HuH-7.5 (cell line): ENCODE results near the gene CERK.
A peak's percentile ranks its signal among the peaks of the same experiment; 100 is the strongest.
"Not testable (repeated sequence)": the region's sequence is repeated elsewhere in the genome, so short reads cannot be mapped to it uniquely, and the experiment has no call there.

Experiments
- DNase-seq: peaks from one replicate; pipeline ENCODE4 v3.0.0; 2011; ENCODE audit warnings: low spot score

CERK gene, protein sequence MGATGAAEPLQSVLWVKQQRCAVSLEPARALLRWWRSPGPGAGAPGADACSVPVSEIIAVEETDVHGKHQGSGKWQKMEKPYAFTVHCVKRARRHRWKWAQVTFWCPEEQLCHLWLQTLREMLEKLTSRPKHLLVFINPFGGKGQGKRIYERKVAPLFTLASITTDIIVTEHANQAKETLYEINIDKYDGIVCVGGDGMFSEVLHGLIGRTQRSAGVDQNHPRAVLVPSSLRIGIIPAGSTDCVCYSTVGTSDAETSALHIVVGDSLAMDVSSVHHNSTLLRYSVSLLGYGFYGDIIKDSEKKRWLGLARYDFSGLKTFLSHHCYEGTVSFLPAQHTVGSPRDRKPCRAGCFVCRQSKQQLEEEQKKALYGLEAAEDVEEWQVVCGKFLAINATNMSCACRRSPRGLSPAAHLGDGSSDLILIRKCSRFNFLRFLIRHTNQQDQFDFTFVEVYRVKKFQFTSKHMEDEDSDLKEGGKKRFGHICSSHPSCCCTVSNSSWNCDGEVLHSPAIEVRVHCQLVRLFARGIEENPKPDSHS

DNA sequence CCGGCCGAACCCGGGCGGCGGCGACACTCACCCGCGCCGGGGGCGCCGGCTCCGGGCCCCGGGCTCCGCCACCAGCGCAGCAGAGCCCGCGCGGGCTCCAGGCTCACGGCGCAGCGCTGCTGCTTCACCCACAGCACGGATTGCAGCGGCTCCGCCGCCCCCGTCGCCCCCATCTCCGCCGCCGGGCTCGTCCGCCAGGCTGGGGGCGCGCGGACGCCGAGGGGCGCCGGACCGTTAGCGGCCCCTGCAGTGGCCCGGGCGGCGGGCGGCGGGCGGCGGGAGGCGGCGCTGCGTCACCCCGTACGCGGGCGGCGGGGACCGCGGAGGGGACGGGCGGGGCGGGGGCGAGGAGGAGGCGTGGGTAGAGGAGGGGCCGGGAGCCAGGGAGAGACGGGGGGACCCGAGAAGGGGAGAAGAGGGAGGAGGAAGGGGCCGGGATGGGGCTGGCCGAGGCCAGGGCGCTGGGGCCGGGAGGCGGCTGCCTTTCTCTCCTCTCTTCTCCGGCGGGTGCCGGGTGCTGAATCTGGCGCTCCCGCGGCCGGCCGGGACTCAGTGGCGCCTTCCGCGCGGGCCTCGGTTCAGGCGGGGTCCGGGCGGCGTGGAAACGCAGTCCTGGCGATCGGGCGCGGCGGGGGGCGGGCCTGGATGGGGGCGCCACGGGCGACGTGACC is at the start of gene CERK:
Gene CERK (minus strand): TSS at position 277 of the 671 bp plus-strand sequence. CDS start 104 bp downstream, at position 173.
- peak; percentile 79 for DNase-seq

DNA sequence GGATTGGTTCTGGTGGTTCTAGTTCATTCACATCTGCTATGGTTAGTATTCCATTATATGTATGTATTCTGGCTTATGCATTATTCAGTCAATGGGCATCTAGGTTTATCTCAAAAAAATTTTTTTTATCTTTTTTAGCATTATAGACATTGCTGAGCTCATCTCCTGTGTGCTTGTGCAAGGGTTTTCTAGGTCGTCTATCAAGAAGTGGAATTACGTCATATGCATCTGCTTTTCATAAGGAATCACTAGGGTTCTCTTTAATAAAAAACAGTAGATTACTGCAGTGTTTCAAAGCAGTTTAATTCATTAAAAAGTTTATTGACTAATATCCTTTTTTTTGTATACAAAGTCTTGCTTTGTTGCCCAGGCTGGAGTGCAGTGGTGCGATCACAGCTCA is 45.7 kb upstream of the CERK start:
- no peak for DNase-seq

DNA sequence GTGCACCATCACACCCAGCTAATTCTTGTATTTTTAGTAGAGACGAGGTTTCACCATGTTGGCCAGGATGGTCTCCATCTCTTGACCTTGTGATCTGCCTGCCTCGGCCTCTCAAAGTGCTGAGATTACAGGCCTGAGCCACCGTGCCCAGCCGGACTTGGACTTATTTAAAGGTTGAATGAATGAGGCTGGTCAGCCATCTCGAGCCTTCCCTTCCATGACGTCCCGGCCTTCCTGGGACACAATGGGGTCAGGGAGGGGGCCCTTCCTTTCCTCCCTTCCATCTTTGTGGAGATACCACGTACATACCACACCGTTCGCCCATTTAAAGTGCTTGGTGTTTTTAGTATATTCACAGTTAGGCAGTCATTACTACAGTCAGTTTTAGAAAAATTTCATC is 44.1 kb upstream of the CERK start:
- DNase-seq, result not testable (repeated sequence)

DNA sequence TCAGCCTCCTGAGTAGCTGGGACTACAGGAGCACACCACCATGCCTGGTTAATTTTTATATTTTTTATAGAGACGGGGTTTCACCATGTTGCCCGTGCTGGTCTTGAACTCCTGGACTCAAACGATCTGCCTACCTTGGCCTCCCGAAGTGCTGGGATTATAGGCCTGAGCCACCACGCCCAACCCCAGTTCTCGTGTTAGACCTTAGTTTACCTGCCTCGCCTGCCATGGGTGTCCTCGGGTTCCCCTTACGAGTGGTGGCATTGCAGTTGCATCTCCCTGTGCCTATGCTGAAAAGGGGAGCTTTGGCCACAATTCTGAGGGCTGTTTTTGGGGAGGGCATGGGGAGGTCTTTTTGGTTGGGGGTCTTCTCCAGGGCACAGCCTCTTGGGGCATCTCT is 43.2 kb upstream of the CERK start:
- DNase-seq, result no peak

DNA sequence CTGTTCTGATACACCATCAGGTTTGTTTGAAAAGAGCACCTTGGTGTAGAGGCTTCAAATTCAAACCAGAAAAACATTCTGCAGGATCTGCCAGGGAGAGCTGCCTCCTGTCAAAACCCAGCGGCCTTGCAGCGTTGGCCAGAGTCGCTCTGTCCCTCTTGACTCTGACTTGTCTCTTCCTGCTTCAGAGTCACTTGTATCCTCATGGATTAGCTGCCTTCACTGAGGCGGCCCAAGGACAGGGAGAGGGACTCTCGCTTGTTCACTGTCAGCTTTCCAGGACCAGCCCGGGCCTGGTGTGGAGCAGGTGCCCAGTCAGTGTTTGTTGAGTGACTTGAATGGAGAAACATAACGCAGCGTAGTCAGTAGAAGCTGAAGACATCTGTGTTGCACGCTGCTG is 42.4 kb upstream of the CERK start:
- DNase-seq, result no peak

DNA sequence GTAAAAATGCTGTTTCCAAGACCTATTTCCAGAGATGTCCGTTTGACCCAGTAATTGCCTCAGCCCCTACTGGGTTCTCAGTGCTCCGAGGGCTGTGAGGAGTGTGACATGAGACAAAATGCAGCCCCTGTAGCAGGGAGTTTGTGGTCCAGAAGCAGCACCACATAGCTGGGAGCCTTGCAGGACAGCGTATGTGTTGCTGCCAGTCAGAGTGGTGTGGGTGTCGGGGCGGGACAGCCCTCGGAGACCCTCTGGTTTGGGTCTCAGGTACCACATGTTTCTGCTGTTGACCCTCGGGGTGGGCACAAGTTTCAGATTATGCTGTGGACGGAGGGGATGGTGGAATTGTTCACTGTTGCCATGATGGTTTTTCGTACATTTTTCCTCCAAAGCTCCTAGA is 41.6 kb upstream of the CERK start:
- DNase-seq, result no peak

DNA sequence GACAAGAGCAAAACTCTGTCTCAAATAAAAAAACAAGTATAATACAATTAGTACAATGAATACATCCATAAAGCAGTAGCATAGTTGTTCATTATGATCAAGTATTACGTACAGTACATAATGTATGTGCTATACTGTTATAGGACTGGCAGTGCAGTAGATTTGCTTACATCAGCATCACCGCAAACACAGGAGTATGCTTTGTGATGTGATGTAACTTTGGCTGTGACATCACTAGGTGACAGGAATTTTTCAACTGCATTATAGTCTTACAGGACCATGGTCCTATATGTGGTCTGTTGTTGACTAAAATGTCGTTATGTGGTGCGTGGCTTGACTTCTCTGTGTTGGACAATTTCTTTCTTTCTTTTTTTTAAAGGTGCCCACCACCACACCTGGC is 41.0 kb upstream of the CERK start:
- DNase-seq, result no peak

DNA sequence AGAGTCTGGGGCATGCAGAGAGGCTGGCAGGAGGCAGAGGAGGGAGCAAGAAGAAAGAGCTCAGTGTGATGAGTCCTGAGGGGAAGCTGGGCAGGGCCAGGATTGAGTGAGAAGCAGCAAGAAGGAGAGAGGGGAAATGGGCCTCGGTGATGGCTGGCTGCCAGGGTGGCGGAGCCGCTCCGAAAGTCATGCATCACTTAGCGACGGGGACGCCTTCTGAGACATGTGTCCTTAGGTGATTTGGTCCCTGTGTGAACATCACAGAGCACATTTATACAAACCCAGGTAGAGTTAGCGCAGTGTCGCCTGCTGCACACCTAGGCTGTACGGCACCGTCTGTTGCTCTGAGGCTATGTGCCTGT is 39.5 kb upstream of the CERK start:
- DNase-seq, result no peak

DNA sequence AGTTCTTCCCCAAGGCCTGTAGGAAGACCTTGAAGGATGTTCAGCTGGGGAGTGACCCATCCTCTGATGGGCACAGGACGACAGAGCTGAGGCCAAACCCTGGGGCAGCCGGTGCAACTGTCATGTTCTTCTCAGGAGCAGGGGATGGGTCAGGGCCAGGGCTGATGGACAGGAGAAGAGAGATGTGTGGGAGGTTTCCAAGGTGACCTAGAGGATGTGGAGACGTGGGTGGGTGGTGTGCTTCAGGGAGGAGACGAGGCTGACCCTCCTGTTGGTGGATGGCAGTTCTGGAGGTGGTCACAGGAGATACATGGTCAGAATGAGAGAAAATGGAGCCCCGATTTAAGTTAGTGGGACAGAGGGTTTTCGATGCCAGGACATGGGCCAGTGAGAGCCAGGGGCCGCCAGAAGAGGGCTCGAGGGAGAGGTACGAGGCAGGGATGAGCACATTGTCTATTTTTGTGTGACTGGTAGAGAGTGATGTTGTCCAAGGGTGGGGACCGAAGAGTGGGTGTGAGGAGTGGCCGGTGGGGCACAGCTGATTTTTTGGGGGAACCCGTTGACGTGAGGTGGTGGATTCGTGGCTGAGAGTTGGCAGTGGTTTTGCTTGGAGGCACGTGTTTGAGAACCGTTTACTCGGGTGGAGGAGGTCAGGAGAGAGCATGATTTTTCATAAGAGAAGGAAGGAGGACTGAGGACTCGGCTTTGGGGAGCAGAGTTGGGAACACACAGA is 39.0 kb upstream of the CERK start:
- no peak for DNase-seq

DNA sequence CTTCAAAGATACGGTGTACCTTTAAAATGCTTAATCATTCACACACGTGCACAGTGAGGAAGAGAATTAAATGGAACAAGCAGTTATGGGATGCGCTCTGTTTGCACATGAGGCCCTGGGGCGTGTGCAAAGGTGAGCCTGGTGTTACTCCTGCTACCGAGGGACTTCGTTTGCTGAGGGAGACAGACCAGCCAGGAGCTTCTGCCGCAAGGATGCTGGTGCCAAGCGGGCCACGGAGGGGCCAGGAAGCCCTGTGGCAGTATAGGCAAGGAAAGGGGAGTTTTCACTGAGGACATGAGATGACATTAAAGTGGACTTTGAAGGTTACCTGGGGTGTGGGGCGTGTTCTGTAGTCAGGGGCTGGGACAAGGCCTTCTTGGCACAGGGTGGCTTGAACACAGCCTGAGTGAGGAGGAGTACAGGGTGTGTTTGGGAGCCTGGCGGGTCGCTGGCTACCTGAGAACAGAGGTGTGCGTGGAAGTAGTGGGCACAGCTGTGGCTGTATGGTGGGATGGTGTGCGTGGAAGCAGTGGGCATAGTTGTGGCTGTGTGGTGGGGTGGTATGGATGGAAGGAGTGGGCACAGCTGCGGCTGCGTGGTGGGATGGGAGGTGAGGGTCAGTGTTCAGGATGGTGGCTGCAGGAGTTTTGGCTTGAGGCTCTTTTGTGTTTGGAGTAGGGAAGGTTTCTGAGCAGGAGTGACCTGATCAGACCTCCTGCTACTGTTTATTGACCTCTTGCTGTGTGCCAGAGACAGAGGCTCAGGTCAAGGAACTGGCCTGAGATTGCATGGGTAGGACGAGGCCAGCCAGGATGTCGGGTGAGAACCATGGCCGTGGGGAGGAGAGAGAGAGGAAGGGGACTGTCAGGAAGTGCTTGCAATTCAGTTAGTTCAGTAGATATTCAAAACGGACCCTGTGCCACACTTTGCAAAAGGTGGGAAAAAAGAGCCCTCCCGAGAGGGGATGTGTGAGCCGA is 38.1 kb upstream of the CERK start:
- no peak for DNase-seq

DNA sequence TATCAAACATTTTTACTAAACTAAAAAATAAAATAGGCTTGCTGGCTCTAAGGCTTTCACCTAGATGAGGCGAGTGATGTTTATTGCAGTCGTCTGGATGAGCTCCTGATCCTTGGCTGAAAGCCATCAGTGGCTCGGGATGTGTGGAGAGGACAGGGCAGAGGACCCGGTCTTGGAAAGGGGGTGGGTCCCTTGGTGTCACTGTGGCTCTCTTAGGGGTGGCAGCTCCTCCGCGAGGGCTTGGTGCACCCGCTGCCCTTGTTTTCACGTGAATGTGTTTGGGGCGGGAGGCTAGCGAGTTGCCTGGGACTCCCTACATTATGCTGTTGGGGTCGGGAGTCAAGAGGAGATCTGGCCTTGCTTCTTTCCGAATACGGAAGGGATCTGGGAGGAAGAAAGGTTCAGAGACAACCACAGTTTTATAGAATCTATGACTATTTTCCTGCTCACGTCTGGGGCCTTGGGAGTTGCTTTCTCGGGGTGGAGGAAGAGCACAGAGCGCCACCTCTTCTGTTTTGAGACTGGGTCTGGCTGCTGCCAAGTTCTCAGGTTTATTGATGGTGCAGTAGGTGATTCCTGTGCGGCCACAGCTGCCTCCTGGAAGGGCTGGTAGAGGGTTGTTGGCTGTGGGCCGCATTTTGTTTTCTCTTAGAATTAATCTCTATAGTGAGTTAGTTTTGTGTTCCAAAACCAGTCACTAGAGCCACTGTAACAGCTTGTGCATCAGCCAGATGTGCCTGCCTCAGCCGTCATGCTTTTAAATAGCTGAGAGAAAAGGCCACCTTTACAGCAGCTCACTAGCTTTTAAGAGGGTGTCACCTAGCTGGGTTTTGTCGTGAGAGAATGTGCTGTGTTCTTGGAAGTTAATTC is 37.2 kb upstream of the CERK start:
- DNase-seq, result no peak

DNA sequence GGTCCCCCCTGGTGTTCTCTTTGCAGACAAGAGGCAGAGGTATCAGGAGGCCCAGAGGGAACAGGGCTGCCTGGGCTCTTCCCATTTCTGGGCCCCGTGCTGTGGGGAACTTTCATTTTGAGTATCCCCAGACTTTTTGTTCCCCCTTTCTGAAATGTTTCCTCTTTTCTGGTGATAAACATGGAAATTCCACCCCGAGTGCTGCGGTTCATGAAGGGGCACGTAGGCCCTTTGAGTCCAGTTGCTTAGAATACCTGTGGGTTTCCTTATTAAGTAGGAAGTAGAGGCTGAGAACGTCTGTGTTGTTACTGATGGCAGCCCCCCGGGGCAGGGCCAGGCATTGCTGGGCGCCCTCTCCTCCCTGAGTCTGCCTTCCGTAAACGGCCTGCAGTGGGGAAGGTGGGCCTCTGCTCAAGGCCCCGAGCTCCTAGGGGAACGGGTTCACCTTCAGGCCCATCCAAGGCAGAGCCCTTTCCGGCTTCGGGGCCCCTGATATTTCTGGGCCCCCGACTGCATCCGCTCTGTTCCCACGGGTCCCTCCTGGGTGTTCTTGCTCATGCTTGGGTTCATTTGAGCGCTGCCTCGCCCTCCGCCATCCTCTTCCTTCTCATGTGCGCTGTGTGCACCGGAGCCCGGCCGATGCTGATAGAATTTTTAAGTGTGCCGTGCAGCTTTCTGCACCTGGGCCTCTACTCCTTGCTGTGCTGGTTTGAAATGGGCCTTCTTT is 36.4 kb upstream of the CERK start:
- no peak for DNase-seq

DNA sequence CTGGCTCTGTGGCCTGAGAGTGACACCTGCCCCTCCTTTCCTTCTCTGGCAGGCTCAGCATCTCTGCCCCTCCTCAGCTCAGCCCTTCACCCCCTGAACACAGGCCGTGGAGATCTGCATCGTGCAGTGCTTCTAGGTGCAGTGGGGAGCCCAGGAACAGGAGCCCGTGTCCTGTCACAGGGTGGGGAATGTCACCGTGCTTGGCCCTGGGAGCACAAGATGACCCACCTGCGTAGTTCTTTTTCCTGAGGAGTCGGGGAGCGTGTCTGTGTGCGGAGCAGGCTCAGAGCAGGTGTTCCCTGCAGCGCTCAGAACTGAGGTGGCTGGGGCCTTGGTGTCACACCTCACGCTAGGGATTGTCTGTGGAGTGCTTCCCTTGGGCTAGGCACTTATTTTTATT is 35.0 kb upstream of the CERK start:
- no peak for DNase-seq

DNA sequence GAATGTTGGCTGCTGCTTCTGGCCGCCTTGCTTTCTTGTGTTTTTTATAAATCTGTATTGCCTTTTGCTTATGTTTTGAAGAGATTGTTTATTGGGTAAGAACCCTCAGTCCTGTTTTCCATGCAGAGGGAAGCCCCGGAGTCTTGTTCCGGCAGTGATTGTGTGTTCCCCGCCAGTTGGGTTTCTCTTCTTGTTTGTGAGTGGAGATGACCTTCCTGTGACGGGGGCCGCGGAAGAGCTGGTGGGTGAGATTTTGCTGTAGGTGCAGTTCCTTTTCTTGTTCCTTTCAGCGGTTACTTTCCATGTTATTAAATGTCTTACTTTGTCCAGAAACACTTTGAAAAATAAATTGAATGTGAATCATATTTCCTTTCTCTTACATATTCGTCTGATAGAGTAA is 32.7 kb upstream of the CERK start:
- no peak for DNase-seq

DNA sequence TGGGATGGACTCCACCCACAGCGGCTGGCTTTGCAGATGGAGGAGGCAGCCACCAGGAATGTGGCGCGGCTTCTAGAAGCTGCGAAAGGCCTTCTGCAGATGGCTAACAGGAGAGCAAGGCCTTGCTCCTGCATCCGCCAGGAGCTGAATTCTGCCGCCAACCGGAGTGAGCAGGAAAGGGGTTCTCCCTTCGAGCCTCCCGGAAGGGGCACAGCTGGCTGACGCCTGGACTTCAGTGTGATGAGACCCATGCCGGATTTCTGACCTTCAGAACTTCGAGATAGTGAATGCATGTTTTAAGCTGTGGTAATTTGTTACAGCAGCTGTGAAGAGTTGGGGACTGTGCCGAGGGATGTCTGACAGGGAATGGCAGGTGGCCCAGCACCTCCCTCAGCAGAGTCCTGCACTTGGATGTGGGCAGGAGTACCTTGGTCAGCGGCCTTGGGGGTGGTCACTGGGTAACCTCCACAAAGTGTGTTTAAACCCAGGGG is 32.1 kb upstream of the CERK start:
- no peak for DNase-seq

DNA sequence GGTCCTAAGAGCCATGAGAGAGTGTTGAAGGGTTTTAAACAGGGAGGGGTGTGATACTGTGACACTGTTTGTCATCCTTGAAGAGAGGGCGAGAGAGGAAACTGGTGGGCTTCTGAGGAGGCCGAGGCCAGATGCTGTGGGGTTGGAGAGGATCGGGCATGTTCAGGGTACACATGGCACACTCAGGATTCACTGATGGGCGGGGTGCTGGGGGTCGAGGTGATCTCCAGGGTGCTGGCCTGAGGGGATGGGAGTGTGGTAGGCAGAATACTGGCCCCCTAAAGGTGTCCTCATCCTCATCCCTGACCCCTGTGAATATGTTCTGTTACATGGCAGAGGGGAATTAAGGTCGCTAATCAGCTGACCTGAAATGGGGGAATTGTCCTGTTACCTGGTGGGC is 31.7 kb upstream of the CERK start:
- no peak for DNase-seq

DNA sequence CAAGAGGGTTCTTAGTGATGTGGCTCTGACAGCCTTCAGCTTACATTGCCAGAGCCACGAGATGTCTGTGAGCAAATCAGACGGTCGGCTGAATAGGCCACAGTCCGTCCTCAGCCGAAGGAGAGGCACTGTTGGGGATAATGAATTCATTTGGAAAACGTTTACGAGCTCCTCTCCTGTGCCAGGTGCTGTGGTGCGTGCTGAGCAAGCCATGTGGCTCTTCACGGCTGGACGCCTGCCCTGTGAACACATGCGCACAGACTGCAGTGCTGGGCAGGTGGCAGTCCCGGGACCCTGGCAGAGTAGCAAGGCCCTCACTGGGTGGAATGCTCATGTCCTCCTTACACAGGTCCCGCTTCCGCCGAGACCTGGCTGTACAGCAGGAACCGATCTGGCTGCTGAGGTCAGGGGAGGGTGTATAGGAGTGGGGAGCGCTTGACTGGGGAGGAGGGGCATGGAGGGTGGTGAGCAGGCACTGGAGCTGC is 31.2 kb upstream of the CERK start:
- no peak for DNase-seq

DNA sequence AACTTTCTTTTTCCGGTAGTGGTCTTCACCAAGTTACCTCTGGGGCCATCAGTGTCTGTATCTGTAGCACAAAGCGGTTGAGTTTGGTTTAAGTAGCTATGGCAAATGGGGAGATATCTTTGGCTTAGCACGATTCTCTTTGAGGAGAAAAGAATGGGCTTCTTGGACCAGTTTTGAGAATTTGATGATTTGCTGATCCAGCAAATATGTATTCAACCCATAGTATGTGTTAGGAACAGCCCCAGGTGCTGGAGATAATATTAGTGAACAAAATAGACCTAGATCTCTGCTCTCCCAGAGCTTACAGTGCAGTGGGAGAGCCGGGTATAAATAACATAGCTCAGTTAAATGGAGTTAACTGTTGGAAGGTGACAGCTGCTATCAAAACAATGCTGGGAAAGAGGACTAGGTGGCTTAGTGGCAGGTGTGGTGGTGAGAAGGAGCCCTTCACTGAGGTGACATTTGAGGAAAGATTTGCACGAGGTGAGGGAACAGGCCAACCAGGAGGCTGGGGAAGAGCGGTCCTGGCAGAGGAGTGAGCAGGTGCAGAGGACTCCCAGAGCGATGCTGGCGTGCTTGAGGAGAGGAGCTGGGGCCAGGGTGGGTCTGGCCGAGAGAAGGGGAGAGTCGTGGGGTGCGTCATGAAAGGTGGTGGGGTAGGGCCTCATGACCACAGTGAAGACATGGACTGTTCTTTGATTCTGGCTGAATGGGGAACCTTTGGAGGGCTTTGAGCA is 29.4 kb upstream of the CERK start:
- no peak for DNase-seq

DNA sequence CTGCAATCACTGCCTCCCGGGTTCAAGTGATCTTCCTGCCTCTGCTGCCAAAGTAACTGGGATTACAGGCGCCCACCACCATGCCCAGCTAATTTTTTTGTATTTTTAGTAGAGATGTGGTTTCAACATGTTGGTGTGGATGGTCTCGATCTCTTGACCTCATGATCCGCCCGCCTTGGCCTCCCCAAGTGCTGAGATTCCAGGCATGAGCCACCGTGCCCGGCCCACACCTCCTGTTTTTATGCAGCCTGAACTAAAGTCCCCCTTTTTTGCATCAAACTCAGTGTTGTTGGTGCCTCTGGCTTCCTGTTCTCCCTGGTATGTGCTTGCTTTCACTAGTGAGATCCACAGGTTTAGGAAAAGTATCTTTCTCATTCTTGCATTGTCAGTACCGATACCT is 28.6 kb upstream of the CERK start:
- no peak for DNase-seq
